SK-N-SH treated with all-trans-retinoic acid at 6 μM for 48 hours (cell line): ENCODE data around the gene RNF213.

ENCODE experiments used
- CSDC2 ChIP-seq: fragments of 250-450 bp; sonication (Bioruptor Pico); IDR thresholded peaks from 2 replicates; pipeline ENCODE4 v1.5.0; 2020; ENCODE audit warnings: mild to moderate bottlenecking, moderate library complexity
- RARB ChIP-seq: fragments of 250-450 bp; sonication (Bioruptor Pico); IDR thresholded peaks from 2 replicates; pipeline ENCODE4 v1.8.0; 2021; ENCODE audit warnings: mild to moderate bottlenecking, moderate library complexity
- ZFP3 ChIP-seq: fragments of 250-450 bp; sonication (Bioruptor Pico); IDR thresholded peaks from 2 replicates; pipeline ENCODE4 v1.5.0; 2020; ENCODE audit warnings: mild to moderate bottlenecking, moderate library complexity

DNA sequence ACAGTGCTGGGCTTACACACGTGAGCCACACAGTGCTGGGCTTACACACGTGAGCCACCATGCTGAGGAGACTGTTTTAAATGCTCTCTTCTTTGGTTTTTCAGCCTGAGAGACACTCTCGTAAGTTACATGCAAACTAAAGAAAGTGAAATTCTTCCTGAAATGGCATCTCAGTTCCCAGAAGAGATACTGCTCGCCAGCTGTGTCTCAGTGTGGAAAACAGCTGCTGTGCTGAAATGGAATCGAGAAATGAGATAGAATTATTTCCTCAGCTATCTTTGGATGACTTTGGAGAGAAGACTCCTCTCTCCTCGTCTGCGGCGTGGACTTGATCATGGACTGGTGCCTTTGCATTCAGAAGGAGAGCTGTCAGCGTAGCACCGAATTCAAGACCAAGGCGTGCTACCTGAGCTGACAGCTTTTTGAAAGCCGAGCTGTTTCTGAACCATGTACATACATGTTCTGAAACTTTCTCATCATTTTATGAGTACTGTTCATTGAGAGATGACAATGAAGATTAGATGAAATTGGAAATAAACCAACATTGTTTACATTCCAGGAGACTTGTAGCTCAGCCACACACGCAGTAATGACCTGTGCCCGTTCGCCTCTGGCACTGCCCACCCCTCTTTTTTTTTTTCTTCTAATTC lies 132.7 kb downstream of the RNF213 start:
- TF ChIP-seq CSDC2 = no peak
- TF ChIP-seq RARB (CRISPR knock-in tag) = no peak
- no peak for TF ChIP-seq ZFP3 (CRISPR knock-in tag)
